RWPE2 (cell line): ENCODE results near the gene PRSS36.
"Not testable (repeated sequence)": the region's sequence is repeated elsewhere in the genome, so short reads cannot be mapped to it uniquely, and the experiment has no call there.

Experiments
- ATAC-seq: fragments of 200-7000 bp; cut with Tn5 transposase; 3 replicates; pipeline ENCODE4 v1.9.1; 2021; ENCODE audit warnings: low read depth
- DNase-seq: peaks from one replicate; pipeline ENCODE4 v3.0.0-alpha.2; 2020; ENCODE audit warnings: low spot score
- H3K27ac ChIP-seq: fragments of 450-650 bp; 2 replicates; pipeline ENCODE4 v1.5.1; 2017; ENCODE audit warnings: mild to moderate bottlenecking; ENCODE audit not compliant: poor library complexity, severe bottlenecking
- H3K27me3 ChIP-seq: fragments of 250-450 bp; sonication (Bioruptor Pico); 2 replicates; pipeline ENCODE4 v1.5.1; 2021; ENCODE audit warnings: mild to moderate bottlenecking, moderate library complexity; ENCODE audit not compliant: insufficient read depth, poor library complexity, severe bottlenecking
- H3K36me3 ChIP-seq: fragments of 250-450 bp; sonication (Bioruptor Pico); 2 replicates; pipeline ENCODE4 v1.5.1; 2020; ENCODE audit warnings: low read depth, mild to moderate bottlenecking, moderate library complexity
- H3K4me1 ChIP-seq: fragments of 250-450 bp; sonication (Bioruptor Pico); 2 replicates; pipeline ENCODE4 v1.5.1; 2021; ENCODE audit warnings: mild to moderate bottlenecking, moderate library complexity; ENCODE audit not compliant: insufficient read depth, poor library complexity, severe bottlenecking
- H3K4me3 ChIP-seq: fragments of 250-450 bp; sonication (Bioruptor Pico); 2 replicates; pipeline ENCODE4 v1.5.1; 2021; ENCODE audit warnings: mild to moderate bottlenecking, moderate library complexity; ENCODE audit not compliant: severe bottlenecking
- H3K9me3 ChIP-seq: fragments of 250-450 bp; sonication (Bioruptor Pico); 2 replicates; pipeline ENCODE4 v1.5.1; 2021; ENCODE audit warnings: mild to moderate bottlenecking, moderate library complexity; ENCODE audit not compliant: severe bottlenecking
- CTCF ChIP-seq: fragments of 450-650 bp; IDR thresholded peaks from one replicate; pipeline ENCODE4 v1.5.1; 2017; ENCODE audit warnings: mild to moderate bottlenecking, moderate library complexity; ENCODE audit not compliant: poor library complexity, severe bottlenecking

Gene PRSS36

GRCh38 chr16:31149894-31150890 is at the start of gene PRSS36:
Gene PRSS36 (minus strand): TSS chr16:31150066. CDS start chr16:31150035, 31 bp downstream.
- DNase-seq (no peak), ATAC-seq (no peak)
- Histone ChIP-seq H3K4me1 (no peaks in the 10 kb centered on the region), H3K9me3 (no peaks in the 10 kb centered on the region), H3K27me3 (no peaks in the 10 kb centered on the region), H3K27ac (no peak within 1 kb of the TSS), H3K4me3 (no peak within 1 kb of the TSS), H3K36me3 (no peaks in the 10 kb centered on the region)
- no peak for TF ChIP-seq CTCF

- ATAC-seq (no peak), DNase-seq (no peak)
- Histone ChIP-seq H3K36me3 (peaks cover 29% of the 10 kb centered on the region), H3K27ac (no peak overlapping the region), H3K27me3 (no peaks in the 10 kb centered on the region), H3K4me1 (peaks cover 11% of the 10 kb centered on the region), H3K4me3 (no peak overlapping the region), H3K9me3 (no peaks in the 10 kb centered on the region)
- no peak for TF ChIP-seq CTCF
Measured at GRCh38 chr16:31199430-31200041, 49.7 kb upstream of the PRSS36 start.

- H3K9me3 ChIP-seq: no peaks in the 10 kb centered on the region
- no peak for ATAC-seq
- H3K36me3 ChIP-seq: peaks cover 41% of the 10 kb centered on the region
- H3K4me1 ChIP-seq: peaks cover 11% of the 10 kb centered on the region
- no peaks in the 10 kb centered on the region for H3K27me3 ChIP-seq
- H3K27ac ChIP-seq: no peak overlapping the region
- DNase-seq: no peak
- H3K4me3 ChIP-seq: no peak overlapping the region
- no peak for TF ChIP-seq CTCF
Measured at GRCh38 chr16:31198207-31198882, 48.5 kb upstream of the PRSS36 start.

- peaks cover 59% of the 10 kb centered on the region for H3K36me3 ChIP-seq
- H3K27ac ChIP-seq: no peak overlapping the region
- H3K4me3 ChIP-seq: no peak overlapping the region
- H3K9me3 ChIP-seq: no peaks in the 10 kb centered on the region
- H3K27me3 ChIP-seq: no peaks in the 10 kb centered on the region
- no peak for TF ChIP-seq CTCF
- peaks cover 10% of the 10 kb centered on the region for H3K4me1 ChIP-seq
- DNase-seq (no peak), ATAC-seq (no peak)
Measured at GRCh38 chr16:31196324-31197088, 46.6 kb upstream of the PRSS36 start.

GRCh38 chr16:31195861-31196260 is 46.0 kb upstream of the PRSS36 start:
- not testable (repeated sequence) for H3K9me3 ChIP-seq, H3K27ac ChIP-seq, DNase-seq, ATAC-seq, H3K27me3 ChIP-seq, H3K4me3 ChIP-seq, H3K4me1 ChIP-seq
- H3K36me3 ChIP-seq: peaks cover 65% of the 10 kb centered on the region
